Cerebellar cortex (tissue), 1 donor: ENCODE data around the gene HSPB3.
A peak's percentile ranks its signal among the peaks of the same experiment; 100 is the strongest.
"Not testable (repeated sequence)": the region's sequence is repeated elsewhere in the genome, so short reads cannot be mapped to it uniquely, and the experiment has no call there.

ENCODE experiments used
- DNase-seq: peaks from one replicate; pipeline ENCODE4 v3.0.0-alpha.2; 2015; ENCODE audit warnings: low spot score

Gene HSPB3

GRCh38 chr5:54455413-54456157, at the start of gene HSPB3:
TSS of gene HSPB3 (plus strand) at chr5:54455699. CDS start at chr5:54455790, 91 bp downstream.
- DNase-seq = peak; percentile 64

GRCh38 chr5:54411176-54411575, 44.3 kb upstream of the HSPB3 start:
- DNase-seq = no peak

GRCh38 chr5:54412913-54413312, 42.6 kb upstream of the HSPB3 start:
- no peak for DNase-seq

GRCh38 chr5:54415147-54415546, 40.4 kb upstream of the HSPB3 start:
- no peak for DNase-seq

- DNase-seq = no peak
These were observed 39.5 kb upstream of the HSPB3 start for GRCh38 chr5:54415896-54416601.

- DNase-seq = peak; percentile 49
These were observed 35.7 kb upstream of the HSPB3 start for GRCh38 chr5:54419573-54420423.

- not testable (repeated sequence) for DNase-seq
These were observed 35.0 kb upstream of the HSPB3 start for GRCh38 chr5:54420511-54420910.

- no peak for DNase-seq
These were observed 33.5 kb upstream of the HSPB3 start for GRCh38 chr5:54421976-54422375.

- no peak for DNase-seq
These were observed 30.2 kb upstream of the HSPB3 start for GRCh38 chr5:54425258-54425657.

- DNase-seq = no peak
These were observed 29.3 kb upstream of the HSPB3 start for GRCh38 chr5:54426209-54426608.

GRCh38 chr5:54434650-54435049, 20.8 kb upstream of the HSPB3 start:
- DNase-seq = not testable (repeated sequence)

- DNase-seq = no peak
These were observed 16.7 kb upstream of the HSPB3 start for GRCh38 chr5:54438620-54439389.

GRCh38 chr5:54440456-54440893, 15.0 kb upstream of the HSPB3 start:
- no peak for DNase-seq

- DNase-seq = no peak
These were observed 13.2 kb upstream of the HSPB3 start for GRCh38 chr5:54442271-54442670.

- peak; percentile 13 for DNase-seq
These were observed 12.2 kb upstream of the HSPB3 start for GRCh38 chr5:54443270-54443669.

- DNase-seq = no peak
These were observed 9.7 kb upstream of the HSPB3 start for GRCh38 chr5:54445691-54446378.

- DNase-seq = no peak
These were observed 9.1 kb upstream of the HSPB3 start for GRCh38 chr5:54446379-54446732.

GRCh38 chr5:54449923-54450322, 5.6 kb upstream of the HSPB3 start:
- no peak for DNase-seq

- DNase-seq = no peak
These were observed 5.0 kb upstream of the HSPB3 start for GRCh38 chr5:54450542-54450941.

GRCh38 chr5:54453046-54453445, 2.5 kb upstream of the HSPB3 start:
- no peak for DNase-seq

GRCh38 chr5:54454602-54455001, 897 bp upstream of the HSPB3 start:
- DNase-seq = no peak
